Stimulated activated CD4-positive, alpha-beta T cell treated with anti-CD3 and anti-CD28 coated beads, Interleukin-12 subunit alpha, Interleukin-12 subunit beta, amount 100 ng/mL, for 24 hours (primary cell): ENCODE results near the gene SLC17A4.
"Not testable (repeated sequence)": the region's sequence is repeated elsewhere in the genome, so short reads cannot be mapped to it uniquely, and the experiment has no call there.

Experiments used
- DNase-seq, 2 experiments: peaks; one replicate each; pipeline ENCODE4 v3.0.0-alpha.2; 2020; ENCODE audit warnings: low read depth in 2 of 2

SLC17A4 gene

GRCh38 chr6:25754535-25754934, at the start of gene SLC17A4:
SLC17A4 (plus strand) TSS chr6:25754742; CDS start chr6:25761963, 7,221 bp downstream.
- DNase-seq = no peak

- DNase-seq = no peak
These were observed 48.1 kb upstream of the SLC17A4 start for GRCh38 chr6:25706314-25707014.

GRCh38 chr6:25709761-25710160, 44.8 kb upstream of the SLC17A4 start:
- DNase-seq = no peak

GRCh38 chr6:25710287-25710686, 44.3 kb upstream of the SLC17A4 start:
- DNase-seq = no peak

- no peak for DNase-seq
These were observed 40.7 kb upstream of the SLC17A4 start for GRCh38 chr6:25713824-25714223.

- no peak for DNase-seq
These were observed 39.8 kb upstream of the SLC17A4 start for GRCh38 chr6:25714765-25715164.

GRCh38 chr6:25715794-25716193, 38.7 kb upstream of the SLC17A4 start:
- no peak for DNase-seq

- no peak for DNase-seq
These were observed 36.4 kb upstream of the SLC17A4 start for GRCh38 chr6:25717866-25718740.

- no peak for DNase-seq
These were observed 28.2 kb upstream of the SLC17A4 start for GRCh38 chr6:25726122-25726911.

- no peak for DNase-seq
These were observed 27.5 kb upstream of the SLC17A4 start for GRCh38 chr6:25727028-25727427.

GRCh38 chr6:25730907-25731306, 23.6 kb upstream of the SLC17A4 start:
- DNase-seq = no peak

- no peak for DNase-seq
These were observed 22.8 kb upstream of the SLC17A4 start for GRCh38 chr6:25731721-25732120.

GRCh38 chr6:25732468-25733198, 21.9 kb upstream of the SLC17A4 start:
- DNase-seq = no peak

- no peak for DNase-seq
These were observed 19.3 kb upstream of the SLC17A4 start for GRCh38 chr6:25735261-25735660.

GRCh38 chr6:25743868-25744267, 10.7 kb upstream of the SLC17A4 start:
- no peak for DNase-seq

GRCh38 chr6:25745836-25746235, 8.7 kb upstream of the SLC17A4 start:
- no peak for DNase-seq

GRCh38 chr6:25746968-25747367, 7.6 kb upstream of the SLC17A4 start:
- no peak for DNase-seq

GRCh38 chr6:25747477-25747876, 7.1 kb upstream of the SLC17A4 start:
- DNase-seq = no peak

- no peak for DNase-seq
These were observed 6.5 kb upstream of the SLC17A4 start for GRCh38 chr6:25748049-25748448.

GRCh38 chr6:25748601-25749517, 5.7 kb upstream of the SLC17A4 start:
- DNase-seq = not testable (repeated sequence)
